Effector memory CD4-positive, alpha-beta T cell (primary cell): ENCODE results near the gene CFP.

Source experiments
- DNase-seq, 3 donors: peaks; one replicate each; pipeline ENCODE4 v3.0.0-alpha.2; 2020
- H3K27ac ChIP-seq: 2 replicates; pipeline ENCODE4 v1.7.0; 2013; ENCODE audit warnings: mild to moderate bottlenecking, low read length, moderate library complexity; ENCODE audit not compliant: insufficient read depth, poor library complexity, severe bottlenecking
- H3K27me3 ChIP-seq: replicated peaks from 2 replicates; pipeline ENCODE4 v1.7.0; 2013; ENCODE audit warnings: mild to moderate bottlenecking, low read length; ENCODE audit not compliant: insufficient read depth, control insufficient read depth, poor library complexity, severe bottlenecking
- H3K36me3 ChIP-seq: 2 replicates; pipeline ENCODE4 v1.7.0; 2013; ENCODE audit warnings: mild to moderate bottlenecking, low read length, moderate library complexity; ENCODE audit not compliant: control insufficient read depth, insufficient read depth
- H3K4me1 ChIP-seq: 2 replicates; pipeline ENCODE4 v1.7.0; 2013; ENCODE audit warnings: low read length, mild to moderate bottlenecking; ENCODE audit not compliant: control insufficient read depth, insufficient read depth, poor library complexity, severe bottlenecking
- H3K4me3 ChIP-seq: 2 replicates; pipeline ENCODE4 v1.7.0; 2013; ENCODE audit warnings: low read length, low read depth, mild to moderate bottlenecking; ENCODE audit not compliant: insufficient read depth, poor library complexity, severe bottlenecking
- H3K9me3 ChIP-seq: 2 replicates; pipeline ENCODE4 v1.7.0; 2013; ENCODE audit warnings: mild to moderate bottlenecking, low read length, moderate library complexity; ENCODE audit not compliant: control insufficient read depth

The CFP gene

GRCh38 chrX:47623540-47624027 lies 6.1 kb downstream of the CFP start:
- Histone ChIP-seq H3K27ac (no peak overlapping the region), H3K4me1 (peaks cover 3% of the 10 kb centered on the region), H3K36me3 (no peaks in the 10 kb centered on the region), H3K27me3 (no peaks in the 10 kb centered on the region), H3K4me3 (peak overlapping the region; percentile 44), H3K9me3 (no peaks in the 10 kb centered on the region)
- peak in 2 of 3 donors; percentile 17 to 22 for DNase-seq

- no peak for DNase-seq
- H3K4me1 ChIP-seq: peaks cover 3% of the 10 kb centered on the region
- no peaks in the 10 kb centered on the region for H3K9me3 ChIP-seq
- no peak overlapping the region for H3K27ac ChIP-seq
- H3K36me3 ChIP-seq: no peaks in the 10 kb centered on the region
- H3K4me3 ChIP-seq: no peak overlapping the region
- no peaks in the 10 kb centered on the region for H3K27me3 ChIP-seq
Observed at GRCh38 chrX:47621851-47622250, 7.9 kb downstream of the CFP start.

- Histone ChIP-seq H3K9me3 (no peaks in the 10 kb centered on the region), H3K36me3 (no peaks in the 10 kb centered on the region), H3K4me1 (peaks cover 3% of the 10 kb centered on the region), H3K4me3 (no peak overlapping the region), H3K27me3 (no peaks in the 10 kb centered on the region), H3K27ac (no peak overlapping the region)
- DNase-seq: no peak
Observed at GRCh38 chrX:47620303-47620685, 9.4 kb downstream of the CFP start.

GRCh38 chrX:47619486-47620302 lies 10.0 kb downstream of the CFP start, which contains the start of gene SYN1:
Gene SYN1 (minus strand): TSS chrX:47619857. CDS start chrX:47619728, 129 bp downstream.
- Histone ChIP-seq H3K36me3 (no peaks in the 10 kb centered on the region), H3K27ac (no peak within 1 kb of the TSS), H3K4me3 (peak within 1 kb of the TSS; percentile 44), H3K4me1 (peaks cover 3% of the 10 kb centered on the region), H3K9me3 (no peaks in the 10 kb centered on the region), H3K27me3 (no peaks in the 10 kb centered on the region)
- peak; percentile 63 to 74 (median 69) for DNase-seq

- Histone ChIP-seq H3K27me3 (no peaks in the 10 kb centered on the region), H3K4me3 (no peak overlapping the region), H3K36me3 (no peaks in the 10 kb centered on the region), H3K27ac (no peak overlapping the region), H3K4me1 (peaks cover 2% of the 10 kb centered on the region), H3K9me3 (no peaks in the 10 kb centered on the region)
- no peak for DNase-seq
Observed at GRCh38 chrX:47618923-47619485, 10.7 kb downstream of the CFP start.

- no peaks in the 10 kb centered on the region for H3K4me1 ChIP-seq
- no peaks in the 10 kb centered on the region for H3K27me3 ChIP-seq
- no peaks in the 10 kb centered on the region for H3K9me3 ChIP-seq
- no peak for DNase-seq
- no peak overlapping the region for H3K4me3 ChIP-seq
- no peak overlapping the region for H3K27ac ChIP-seq
- H3K36me3 ChIP-seq: no peaks in the 10 kb centered on the region
Observed at GRCh38 chrX:47614618-47615017, 15.1 kb downstream of the CFP start.

GRCh38 chrX:47613082-47613481 lies 16.6 kb downstream of the CFP start:
- Histone ChIP-seq H3K9me3 (no peaks in the 10 kb centered on the region), H3K4me1 (no peaks in the 10 kb centered on the region), H3K4me3 (no peak overlapping the region), H3K27ac (no peak overlapping the region), H3K36me3 (no peaks in the 10 kb centered on the region), H3K27me3 (no peaks in the 10 kb centered on the region)
- DNase-seq: no peak

GRCh38 chrX:47612418-47612817 lies 17.3 kb downstream of the CFP start:
- DNase-seq: no peak
- no peaks in the 10 kb centered on the region for H3K4me1 ChIP-seq
- H3K36me3 ChIP-seq: no peaks in the 10 kb centered on the region
- no peak overlapping the region for H3K27ac ChIP-seq
- no peaks in the 10 kb centered on the region for H3K9me3 ChIP-seq
- H3K4me3 ChIP-seq: no peak overlapping the region
- H3K27me3 ChIP-seq: no peaks in the 10 kb centered on the region

GRCh38 chrX:47611926-47612325 lies 17.8 kb downstream of the CFP start:
- Histone ChIP-seq H3K4me1 (no peaks in the 10 kb centered on the region), H3K27ac (no peak overlapping the region), H3K36me3 (no peaks in the 10 kb centered on the region), H3K4me3 (no peak overlapping the region), H3K9me3 (no peaks in the 10 kb centered on the region), H3K27me3 (no peaks in the 10 kb centered on the region)
- DNase-seq: no peak

- no peak for DNase-seq
- Histone ChIP-seq H3K36me3 (no peaks in the 10 kb centered on the region), H3K4me1 (no peaks in the 10 kb centered on the region), H3K27me3 (no peaks in the 10 kb centered on the region), H3K27ac (no peak overlapping the region), H3K4me3 (no peak overlapping the region), H3K9me3 (no peaks in the 10 kb centered on the region)
Observed at GRCh38 chrX:47611489-47611888, 18.2 kb downstream of the CFP start.
